GM10266 (cell line): ENCODE data around the gene SLC43A2.
A peak's percentile ranks its signal among the peaks of the same experiment; 100 is the strongest.

Experiments
- DNase-seq: peaks from one replicate; pipeline ENCODE4 v3.0.0; 2012; ENCODE audit errors: extremely low spot score
- TF ChIP-seq, protein P1 (sequence below): IDR thresholded peaks from 2 replicates; pipeline ENCODE4 v1.5.1; 2012; ENCODE audit warnings: mild to moderate bottlenecking, low read depth; ENCODE audit not compliant: control insufficient read depth, insufficient read depth; ENCODE audit errors: missing control alignments

SLC43A2 gene

DNA sequence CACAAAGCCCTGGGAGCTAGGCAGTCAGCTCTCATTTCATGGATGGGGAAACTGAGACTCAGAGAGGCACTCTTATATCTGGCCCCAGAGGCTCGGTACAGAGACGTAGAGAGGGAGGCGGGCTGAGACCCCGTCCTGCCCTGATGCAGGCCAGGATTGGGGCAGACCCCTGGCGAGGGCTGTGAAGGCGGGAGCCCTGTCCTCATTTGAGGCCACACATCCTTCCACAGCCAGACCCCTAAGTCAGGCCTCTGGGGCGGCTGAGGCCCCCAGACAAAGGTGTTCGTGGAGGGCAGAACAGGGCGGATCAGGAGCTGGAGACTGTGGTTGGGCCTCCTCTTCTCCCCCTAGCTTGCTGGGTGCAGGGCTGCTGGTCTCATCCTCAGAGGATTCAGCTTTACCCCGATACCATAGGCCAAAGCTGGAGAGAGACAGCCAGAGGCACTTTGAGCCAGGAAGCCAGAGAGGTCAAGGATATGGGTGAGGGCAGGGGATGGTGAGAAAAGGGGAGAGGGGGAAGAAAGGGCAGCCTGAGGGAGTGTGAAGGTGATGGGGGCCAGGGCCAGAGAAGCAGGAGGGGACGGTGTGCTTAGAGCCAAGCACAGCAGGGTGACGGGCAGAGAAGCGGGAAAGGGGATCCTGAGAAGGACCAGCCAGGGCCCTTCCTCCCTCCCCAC is 17.7 kb upstream of the SLC43A2 start:
- TF ChIP-seq, protein P1, sequence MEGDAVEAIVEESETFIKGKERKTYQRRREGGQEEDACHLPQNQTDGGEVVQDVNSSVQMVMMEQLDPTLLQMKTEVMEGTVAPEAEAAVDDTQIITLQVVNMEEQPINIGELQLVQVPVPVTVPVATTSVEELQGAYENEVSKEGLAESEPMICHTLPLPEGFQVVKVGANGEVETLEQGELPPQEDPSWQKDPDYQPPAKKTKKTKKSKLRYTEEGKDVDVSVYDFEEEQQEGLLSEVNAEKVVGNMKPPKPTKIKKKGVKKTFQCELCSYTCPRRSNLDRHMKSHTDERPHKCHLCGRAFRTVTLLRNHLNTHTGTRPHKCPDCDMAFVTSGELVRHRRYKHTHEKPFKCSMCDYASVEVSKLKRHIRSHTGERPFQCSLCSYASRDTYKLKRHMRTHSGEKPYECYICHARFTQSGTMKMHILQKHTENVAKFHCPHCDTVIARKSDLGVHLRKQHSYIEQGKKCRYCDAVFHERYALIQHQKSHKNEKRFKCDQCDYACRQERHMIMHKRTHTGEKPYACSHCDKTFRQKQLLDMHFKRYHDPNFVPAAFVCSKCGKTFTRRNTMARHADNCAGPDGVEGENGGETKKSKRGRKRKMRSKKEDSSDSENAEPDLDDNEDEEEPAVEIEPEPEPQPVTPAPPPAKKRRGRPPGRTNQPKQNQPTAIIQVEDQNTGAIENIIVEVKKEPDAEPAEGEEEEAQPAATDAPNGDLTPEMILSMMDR: no peak

DNA sequence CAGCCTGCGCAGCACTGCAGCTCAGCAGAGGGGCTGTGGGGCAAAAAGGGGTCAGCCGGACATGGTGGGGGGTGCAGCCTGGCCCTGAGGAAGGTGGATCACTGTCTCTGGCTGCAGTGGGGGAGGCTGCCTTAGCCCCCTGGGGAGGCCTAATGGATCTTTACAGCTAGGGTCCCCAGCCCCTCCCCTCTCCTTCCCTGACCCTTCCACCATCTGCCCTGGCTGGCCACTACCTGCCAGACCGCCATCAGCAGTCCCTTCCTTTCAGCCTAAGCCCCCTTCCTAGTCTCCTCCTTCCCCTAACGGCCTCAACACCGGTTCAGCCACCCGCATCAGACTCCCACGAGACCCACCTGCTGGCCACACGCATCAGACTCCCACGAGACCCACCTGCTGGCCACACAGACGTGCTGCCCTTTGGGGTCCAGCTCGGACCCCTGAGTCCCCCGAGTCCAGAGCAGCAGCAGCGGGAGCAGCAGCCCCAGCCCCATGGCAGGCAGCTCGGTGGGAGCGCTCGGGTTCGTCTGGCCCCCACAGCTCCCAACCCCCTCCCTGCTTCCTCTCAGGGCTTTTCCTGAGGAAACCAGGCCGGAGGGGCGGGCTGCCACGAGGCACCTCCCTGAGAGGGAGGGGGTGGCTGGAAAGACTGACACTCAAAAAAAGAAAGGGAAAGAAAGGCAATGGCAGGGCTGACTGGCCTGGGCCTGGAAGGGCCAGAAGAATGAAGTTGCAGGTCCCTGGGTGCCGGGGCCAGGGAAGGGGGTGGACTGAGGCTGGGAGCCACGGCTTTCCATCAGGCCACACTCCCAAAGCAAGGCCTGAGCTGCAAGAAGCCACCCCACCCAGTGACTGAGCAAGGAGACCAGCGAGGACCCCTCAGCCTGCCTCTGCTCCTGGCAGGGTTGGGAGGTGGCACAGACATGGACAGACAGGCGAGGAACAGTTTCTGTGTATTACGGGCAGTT is 16.9 kb upstream of the SLC43A2 start, which contains the start of gene SCARF1:
SCARF1 (minus strand) TSS at position 526 of the 965 bp plus-strand sequence; CDS start at position 491, 35 bp downstream.
- DNase-seq: no peak
- TF ChIP-seq, protein P1: no peak

More for the DNA sequence above, 17.7 kb upstream of the SLC43A2 start:
- DNase-seq: no peak

DNA sequence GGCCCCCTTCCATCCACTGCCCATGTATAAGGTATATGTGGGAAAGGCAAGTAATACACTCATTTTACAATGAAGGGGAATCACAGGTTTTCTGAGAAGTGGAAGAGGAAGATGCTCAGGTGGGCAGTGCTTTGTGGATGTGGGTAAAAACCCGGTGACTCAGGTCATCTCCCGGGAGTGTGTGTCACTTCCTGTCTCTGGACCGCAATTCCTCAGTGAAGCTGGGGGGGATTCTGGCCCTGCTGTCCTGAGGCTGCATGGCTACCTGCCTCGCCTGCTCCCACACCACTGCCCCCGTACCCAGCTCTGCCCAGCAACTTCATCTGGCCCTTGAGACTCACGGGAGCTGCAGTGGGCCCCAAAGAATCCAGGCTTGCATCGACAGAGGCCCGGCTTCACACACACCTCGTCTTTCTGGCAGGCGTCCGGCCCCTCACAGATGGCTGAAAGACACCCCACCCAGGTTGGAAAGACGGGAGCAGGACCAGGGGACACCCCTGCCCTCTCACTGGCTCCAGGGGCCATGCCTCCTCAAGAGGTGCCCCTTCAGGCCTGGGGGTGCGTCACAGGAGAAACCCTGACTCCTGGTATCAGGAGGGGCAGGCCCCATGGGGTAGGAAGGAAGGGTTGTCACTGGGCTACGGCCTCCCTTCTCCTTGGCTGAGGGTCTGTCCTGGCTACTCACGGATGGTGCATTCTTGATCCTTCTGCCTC is 16.0 kb upstream of the SLC43A2 start:
- TF ChIP-seq, protein P1: no peak
- DNase-seq: peak; percentile 80

DNA sequence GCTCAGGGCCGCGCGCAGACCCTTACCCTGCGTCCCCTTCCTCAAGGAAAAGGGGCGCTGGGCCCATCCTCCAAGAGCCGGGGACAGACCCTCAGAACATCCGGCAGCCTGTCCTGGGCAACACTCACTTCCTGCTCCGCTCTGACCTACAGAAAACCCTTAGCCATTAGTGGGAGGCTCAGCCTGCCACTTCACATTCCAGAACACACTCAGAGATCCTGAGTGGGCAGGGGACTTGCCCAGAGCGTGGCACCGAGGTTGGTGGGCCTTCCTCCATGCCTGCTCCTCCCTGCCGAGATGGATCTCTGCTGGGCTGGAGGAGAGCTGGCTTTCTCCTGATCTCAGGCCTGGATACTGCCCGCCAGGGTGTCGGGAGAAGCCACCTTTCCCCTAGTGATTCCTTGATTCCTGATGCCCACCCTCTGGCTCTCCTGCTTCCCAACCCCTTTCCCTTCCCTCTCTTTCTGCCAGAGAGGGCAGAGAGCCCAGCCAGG is 15.4 kb upstream of the SLC43A2 start:
- TF ChIP-seq, protein P1: no peak
- peak; percentile 67 for DNase-seq

DNA sequence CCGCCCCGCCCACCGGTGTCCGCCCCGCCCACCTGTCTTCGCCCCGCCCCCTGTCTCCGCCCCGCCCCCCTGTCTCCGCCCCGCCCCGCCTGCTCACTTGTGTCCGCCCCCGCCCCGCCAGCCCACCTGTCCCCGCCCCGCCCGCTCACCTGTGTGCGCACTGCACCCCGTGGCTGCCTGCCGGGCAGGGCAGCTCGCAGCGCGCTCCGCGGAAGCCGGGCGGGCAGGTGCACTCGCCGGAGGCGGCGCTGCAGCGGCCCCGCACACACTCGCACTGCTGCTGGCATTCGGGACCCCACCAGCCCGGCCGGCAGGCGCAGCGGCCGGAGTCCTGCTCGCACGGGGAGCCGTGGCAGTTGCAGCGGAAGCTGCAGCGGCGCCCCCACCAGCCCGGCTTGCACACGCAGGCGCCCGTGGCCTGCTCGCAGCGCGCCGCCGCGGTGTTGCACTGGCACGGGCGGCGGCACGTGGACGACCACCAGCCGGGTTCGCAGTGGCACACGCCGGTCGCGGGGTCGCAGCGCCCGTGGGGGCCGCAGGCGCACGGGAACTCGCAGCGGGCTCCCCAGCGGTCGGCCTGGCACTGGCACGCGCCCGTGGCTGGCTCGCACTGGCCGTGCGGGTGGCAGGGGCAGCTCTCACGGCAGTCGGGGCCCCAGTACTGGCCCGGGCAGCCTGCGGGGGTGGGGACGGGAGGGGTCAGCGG is 14.8 kb upstream of the SLC43A2 start:
- TF ChIP-seq, protein P1: no peak
- peak; percentile 82 for DNase-seq

DNA sequence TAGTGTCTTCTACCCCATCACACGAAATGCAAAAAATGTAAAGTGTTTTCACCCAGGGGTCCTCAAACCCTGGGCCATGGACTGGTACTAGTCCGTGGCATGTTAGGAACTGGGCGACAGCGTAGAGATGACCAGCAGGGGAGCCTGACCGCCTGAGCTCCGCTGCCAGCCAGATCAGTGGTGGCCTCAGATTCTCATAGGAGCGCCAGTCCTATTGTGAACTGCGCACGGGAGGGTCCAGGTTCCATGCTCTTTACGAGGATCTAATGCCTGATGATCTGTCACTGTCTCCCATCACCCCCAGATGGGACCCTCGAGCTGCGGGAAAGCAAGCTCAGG is 12.4 kb upstream of the SLC43A2 start:
- DNase-seq: no peak
- TF ChIP-seq, protein P1: no peak
